K562 (cell line): ENCODE results near the gene ZBTB24. TPM values are rescaled to one million over a fixed set of nuclear protein-coding genes. Genes with fewer than 3 reads are reported as not detected.

ENCODE experiments used
- CREB1 ChIP-seq, 2 experiments: sonication (generic) in 1 of 2; formaldehyde crosslinking in 1 of 2; IDR thresholded peaks; 2 replicates each; pipeline versions ENCODE4 v1.6.1 to v1.8.0; 2012 to 2022; ENCODE audit warnings: inconsistent platforms in 1 of 2, mild to moderate bottlenecking in 1 of 2, missing genetic modification reagents in 1 of 2, moderate library complexity in 1 of 2
- EHMT2 ChIP-seq: fragments of 450-650 bp; IDR thresholded peaks from 2 replicates; pipeline ENCODE4 v1.6.1; 2018; ENCODE audit warnings: antibody characterized with exemption
- ETV5 ChIP-seq: sonication (generic); formaldehyde crosslinking; IDR thresholded peaks from 2 replicates; pipeline ENCODE4 v1.4.0; 2020; ENCODE audit warnings: low read depth, mild to moderate bottlenecking, missing genetic modification reagents
- HCFC1 ChIP-seq: IDR thresholded peaks from 2 replicates; pipeline ENCODE4 v1.6.1; 2012; ENCODE audit warnings: low read depth, low read length, improper control_type of control experiment
- KDM5B ChIP-seq: fragments of 200-600 bp; sonication (generic); IDR thresholded peaks from 2 replicates; pipeline ENCODE4 v1.6.1; 2012; ENCODE audit warnings: low read depth, mild to moderate bottlenecking, moderate library complexity, low read length, control low read depth, inconsistent platforms; ENCODE audit not compliant: insufficient replicate concordance
- LCOR ChIP-seq: sonication (generic); formaldehyde crosslinking; IDR thresholded peaks from 2 replicates; pipeline ENCODE4 v1.8.0; 2022; ENCODE audit warnings: mild to moderate bottlenecking, missing genetic modification reagents
- LEF1 ChIP-seq: fragments of 450-650 bp; IDR thresholded peaks from 2 replicates; pipeline ENCODE4 v1.6.1; 2016; ENCODE audit warnings: mild to moderate bottlenecking
- MAZ ChIP-seq, 2 experiments: fragments of 450-650 bp in 1 of 2; sonication (generic) in 1 of 2; formaldehyde crosslinking; IDR thresholded peaks in 1 of 2; conservative IDR thresholded peaks in 1 of 2; 2 replicates each; pipeline versions ENCODE4 v1.4.0 to v1.5.0; 2020; ENCODE audit warnings: mild to moderate bottlenecking in 1 of 2, missing genetic modification reagents in 1 of 2
- MTA3 ChIP-seq: fragments of 450-650 bp; formaldehyde crosslinking; IDR thresholded peaks from 2 replicates; pipeline ENCODE4 v1.6.1; 2017; ENCODE audit warnings: mild to moderate bottlenecking, borderline replicate concordance
- NR2C2 ChIP-seq, 2 experiments: fragments of 200-800 bp in 1 of 2; sonication (Bioruptor generic) in 1 of 2; sonication (generic) in 1 of 2; formaldehyde crosslinking in 1 of 2; IDR thresholded peaks; 2 replicates each; pipeline versions ENCODE4 v1.6.1 to v1.8.0; 2016 to 2022; ENCODE audit warnings: mild to moderate bottlenecking in 1 of 2, missing compliant biosample characterization in 1 of 2, missing genetic modification characterization in 1 of 2, missing genetic modification reagents in 1 of 2
- PRPF4 ChIP-seq: fragments of 200-400 bp; formaldehyde crosslinking; IDR thresholded peaks from one replicate; pipeline ENCODE4 v1.6.1; 2017; ENCODE audit warnings: low read length, low read depth, mild to moderate bottlenecking; ENCODE audit not compliant: insufficient read depth, poor library complexity, severe bottlenecking
- RBM25 ChIP-seq: fragments of 200-400 bp; formaldehyde crosslinking; IDR thresholded peaks from 2 replicates; pipeline ENCODE4 v1.6.1; 2018; ENCODE audit warnings: low read length, low read depth, moderate library complexity; ENCODE audit not compliant: severe bottlenecking
- SIN3A ChIP-seq, 2 experiments: fragments of 150-350 bp in 1 of 2; IDR thresholded peaks; 2 replicates each; pipeline ENCODE4 v1.6.1; 2011 to 2016; ENCODE audit warnings: borderline replicate concordance in 2 of 2, low read depth in 2 of 2, low read length in 2 of 2, mild to moderate bottlenecking in 2 of 2, moderate library complexity in 2 of 2; ENCODE audit not compliant: control insufficient read depth in 1 of 2
- polyA plus RNA-seq, 8 experiments: library from polyadenylated mRNA; depleted of rRNA in 4 of 8; stranded (reverse) in 5 of 8; unstranded in 3 of 8; fragments of >200 nt; fragmentation: Nextera tagmentation in 2 of 8; fragmentation: Illumina TruSeq in 1 of 8; extraction: Ambion mirVana in 2 of 8; extraction: Trizol in 1 of 8; gene quantifications; 2 replicates each; pipeline versions ENCODE4 v1.2.1 to v1.2.3, GENCODE V29; 2011 to 2014; ENCODE audit warnings: inconsistent platforms in 1 of 8, missing spikeins in 1 of 8
- total RNA-seq, 7 experiments: library from RNA; depleted of rRNA in 6 of 7; stranded (reverse); fragments of >200 nt in 6 of 7; fragmentation: Illumina TruSeq in 2 of 7; extraction: Trizol in 2 of 7; gene quantifications; 2 replicates each; pipeline versions ENCODE4 v1.2.1 to v1.2.3, GENCODE V29; 2011 to 2021; ENCODE audit warnings: low replicate concordance in 1 of 7
- TF ChIP-seq, protein P1 (sequence below): fragments of 450-650 bp; IDR thresholded peaks from 2 replicates; pipeline ENCODE4 v1.6.1; 2017; ENCODE audit warnings: antibody characterized with exemption

ZBTB24 gene
- total and polyA plus RNA-seq, 9 of the 15 experiments (the other 6 are each of a cell fraction or from before 2014, with no cell fraction given), result 2.0 to 16.7 (median 8.3) TPM

DNA sequence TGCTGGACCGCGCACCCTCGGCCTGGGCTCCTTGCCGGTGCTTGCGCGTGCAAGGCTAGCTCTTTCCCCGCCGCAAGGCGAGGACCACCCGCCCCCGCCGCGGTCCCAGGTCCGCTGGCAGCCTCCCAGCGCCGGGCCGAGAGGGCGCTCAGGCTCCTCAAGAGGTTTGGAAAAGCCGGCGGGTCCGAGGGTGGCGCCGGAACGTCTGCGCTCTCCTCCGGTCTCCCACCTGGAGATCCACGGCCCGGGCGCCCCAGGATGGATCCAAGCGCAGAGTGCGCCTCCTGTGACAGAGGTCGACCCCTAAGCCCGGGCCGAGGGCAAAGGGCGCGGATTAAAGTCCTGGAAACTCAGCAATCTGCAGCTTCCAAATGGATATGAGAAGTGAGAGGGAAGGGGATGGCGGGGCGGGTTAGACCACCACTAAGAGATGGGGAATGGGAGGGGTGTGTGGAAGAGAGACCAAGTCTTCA lies 26.9 kb downstream of the ZBTB24 start (continued):
- TF ChIP-seq CREB1 (IDR thresholded peaks at IDR 0.05) (0 out of 2 replicates have a peak, but pooled peaks have one; percentile 6), CREB1 (CRISPR knock-in tag; IDR thresholded peaks at IDR 0.05) (0 out of 2 replicates have a peak, but pooled peaks have one; percentile 1), MTA3 (peak; percentile 52; the same call in 1 of the 2 replicates), ETV5 (0 out of 2 replicates have a peak, but pooled peaks have one; percentile 16), EHMT2 (no peak), NR2C2 (CRISPR knock-in tag; IDR thresholded peaks at IDR 0.05) (no peak), NR2C2 (tag; IDR thresholded peaks at IDR 0.05) (0 out of 2 replicates have a peak, but pooled peaks have one; percentile 26), MAZ (CRISPR knock-in tag; conservative IDR thresholded peaks at IDR 0.05 in 1 of 2, IDR thresholded peaks at IDR 0.05 in 1 of 2) (peak in 1 of 2 experiments; percentile 9; a peak in 2 of 4 replicates), KDM5B (no peak), SIN3A (IDR thresholded peaks at IDR 0.05; ENCODE audit: borderline replicate concordance in 2 of 2, control insufficient read depth in 1 of 2, low read depth in 2 of 2, low read length in 2 of 2) (peak in 1 of 2 experiments; percentile 9; a peak in 1 of 4 replicates), RBM25 (no peak), LCOR (CRISPR knock-in tag) (peak; percentile 18; the same call in 1 of the 2 replicates), PRPF4 (no peak), LEF1 (no peak), HCFC1 (peak; percentile 9; the same call in 1 of the 2 replicates)
- TF ChIP-seq, protein P1, sequence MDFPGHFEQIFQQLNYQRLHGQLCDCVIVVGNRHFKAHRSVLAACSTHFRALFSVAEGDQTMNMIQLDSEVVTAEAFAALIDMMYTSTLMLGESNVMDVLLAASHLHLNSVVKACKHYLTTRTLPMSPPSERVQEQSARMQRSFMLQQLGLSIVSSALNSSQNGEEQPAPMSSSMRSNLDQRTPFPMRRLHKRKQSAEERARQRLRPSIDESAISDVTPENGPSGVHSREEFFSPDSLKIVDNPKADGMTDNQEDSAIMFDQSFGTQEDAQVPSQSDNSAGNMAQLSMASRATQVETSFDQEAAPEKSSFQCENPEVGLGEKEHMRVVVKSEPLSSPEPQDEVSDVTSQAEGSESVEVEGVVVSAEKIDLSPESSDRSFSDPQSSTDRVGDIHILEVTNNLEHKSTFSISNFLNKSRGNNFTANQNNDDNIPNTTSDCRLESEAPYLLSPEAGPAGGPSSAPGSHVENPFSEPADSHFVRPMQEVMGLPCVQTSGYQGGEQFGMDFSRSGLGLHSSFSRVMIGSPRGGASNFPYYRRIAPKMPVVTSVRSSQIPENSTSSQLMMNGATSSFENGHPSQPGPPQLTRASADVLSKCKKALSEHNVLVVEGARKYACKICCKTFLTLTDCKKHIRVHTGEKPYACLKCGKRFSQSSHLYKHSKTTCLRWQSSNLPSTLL, result no peak
